Measurements from ENCODE around the gene LPCAT1. TPM values are rescaled to one million over a fixed set of nuclear protein-coding genes. Genes with fewer than 3 reads are reported as not detected.

LPCAT1 gene
- total and polyA plus RNA-seq, 2 donors (not counting 3 experiments of a cell fraction or from before 2014, with no cell fraction given): 28.9 to 57.2 TPM

GRCh38 chr5:1468247-1468612 is 55.5 kb downstream of the LPCAT1 start:
- Histone ChIP-seq H3K9ac (replicated peaks; ENCODE audit: extremely low read depth, insufficient read depth, low read length) (no peak overlapping the region), H3K27ac (ENCODE audit: insufficient read depth, low read depth, low read length) (no peak overlapping the region), H3K4me2 (ENCODE audit: insufficient read depth, low read length) (no peak overlapping the region), H3K79me2 (ENCODE audit: control insufficient read depth, insufficient read depth, low read length) (no peaks in the 10 kb centered on the region), H2AFZ (ENCODE audit: low read depth, low read length) (no peak overlapping the region), H3K36me3 (ENCODE audit: control insufficient read depth in 2 of 2, extremely low read depth in 1 of 2, insufficient read depth in 2 of 2, low read length in 2 of 2) (peaks cover 2 to 15% of the 10 kb centered on the region in 2 experiments), H3K9me1 (replicated peaks; ENCODE audit: control insufficient read depth, extremely low read depth, insufficient read depth, low read length) (no peaks in the 10 kb centered on the region), H3K9me3 (replicated peaks; ENCODE audit: control insufficient read depth, insufficient read depth, low read length) (no peaks in the 10 kb centered on the region), H3K27me3 (ENCODE audit: control insufficient read depth in 2 of 2, insufficient read depth in 2 of 2, low read length in 2 of 2) (no peaks in the 10 kb centered on the region), H3K4me3 (replicated peaks in 1 of 3; ENCODE audit: insufficient read depth in 1 of 3, low read depth in 1 of 3, low read length in 3 of 3) (no peak overlapping the region), H4K20me1 (replicated peaks; ENCODE audit: control insufficient read depth, extremely low read depth, insufficient read depth, low read length) (no peaks in the 10 kb centered on the region), H3K4me1 (ENCODE audit: control insufficient read depth, extremely low read depth, insufficient read depth, low read length) (no peaks in the 10 kb centered on the region)
- DNase-seq (ENCODE audit: low read depth, low spot score) (no peak), FAIRE-seq (no peak)
- no TSS peak for BruUV-seq (replicated peaks)
- ChIA-PET CTCF (interaction anchor here (0.5 to 1.4 kb wide), 5 partner anchors 9 to 260 kb away, joined by 3 to 5 read pairs (median 4); no protein-coding TSS in a partner anchor), POLR2A (no interaction called here)
- intact Hi-C loops (cut with micrococcal nuclease): no loop called here
- TF ChIP-seq MYC (IDR thresholded peaks at IDR 0.05; ENCODE audit: low read depth, low read length): no peak
- TF ChIP-seq POLR2AphosphoS5 (IDR thresholded peaks at IDR 0.05; ENCODE audit: insufficient read depth, low read depth, low read length): no peak
- TF ChIP-seq, protein P1, sequence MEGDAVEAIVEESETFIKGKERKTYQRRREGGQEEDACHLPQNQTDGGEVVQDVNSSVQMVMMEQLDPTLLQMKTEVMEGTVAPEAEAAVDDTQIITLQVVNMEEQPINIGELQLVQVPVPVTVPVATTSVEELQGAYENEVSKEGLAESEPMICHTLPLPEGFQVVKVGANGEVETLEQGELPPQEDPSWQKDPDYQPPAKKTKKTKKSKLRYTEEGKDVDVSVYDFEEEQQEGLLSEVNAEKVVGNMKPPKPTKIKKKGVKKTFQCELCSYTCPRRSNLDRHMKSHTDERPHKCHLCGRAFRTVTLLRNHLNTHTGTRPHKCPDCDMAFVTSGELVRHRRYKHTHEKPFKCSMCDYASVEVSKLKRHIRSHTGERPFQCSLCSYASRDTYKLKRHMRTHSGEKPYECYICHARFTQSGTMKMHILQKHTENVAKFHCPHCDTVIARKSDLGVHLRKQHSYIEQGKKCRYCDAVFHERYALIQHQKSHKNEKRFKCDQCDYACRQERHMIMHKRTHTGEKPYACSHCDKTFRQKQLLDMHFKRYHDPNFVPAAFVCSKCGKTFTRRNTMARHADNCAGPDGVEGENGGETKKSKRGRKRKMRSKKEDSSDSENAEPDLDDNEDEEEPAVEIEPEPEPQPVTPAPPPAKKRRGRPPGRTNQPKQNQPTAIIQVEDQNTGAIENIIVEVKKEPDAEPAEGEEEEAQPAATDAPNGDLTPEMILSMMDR (IDR thresholded peaks at IDR 0.05; ENCODE audit: extremely low read depth in 1 of 2, insufficient read depth in 1 of 2, low read depth in 1 of 2, low read length in 2 of 2): peak; percentile 40 to 60
- TF ChIP-seq FOS (IDR thresholded peaks at IDR 0.05; ENCODE audit: borderline replicate concordance, insufficient read depth, low read length): no peak
- no peak for TF ChIP-seq GATA2 (IDR thresholded peaks at IDR 0.05; ENCODE audit: insufficient read depth, insufficient read length, low read depth, low read length)
- TF ChIP-seq MAX (IDR thresholded peaks at IDR 0.05; ENCODE audit: insufficient read depth, insufficient read length): no peak
- dilution Hi-C loops (cut with MboI; ENCODE audit: extremely low pct_ligation_motif_present, low sequenced_read_pairs): no loop called here
